SH-SY5Y (cell line): ENCODE results near the gene GRN.

Source experiments
- GATA2 ChIP-seq: IDR thresholded peaks from 2 replicates; pipeline ENCODE4 v1.6.1; 2011; ENCODE audit warnings: mild to moderate bottlenecking, low read depth, low read length
- GATA3 ChIP-seq: IDR thresholded peaks from 2 replicates; pipeline ENCODE4 v1.6.1; 2011; ENCODE audit warnings: low read depth, mild to moderate bottlenecking, low read length, moderate library complexity

The GRN gene

GRCh38 chr17:44396946-44397345 lies 51.8 kb downstream of the GRN start:
- no peak for TF ChIP-seq GATA3
- TF ChIP-seq GATA2 = no peak

DNA sequence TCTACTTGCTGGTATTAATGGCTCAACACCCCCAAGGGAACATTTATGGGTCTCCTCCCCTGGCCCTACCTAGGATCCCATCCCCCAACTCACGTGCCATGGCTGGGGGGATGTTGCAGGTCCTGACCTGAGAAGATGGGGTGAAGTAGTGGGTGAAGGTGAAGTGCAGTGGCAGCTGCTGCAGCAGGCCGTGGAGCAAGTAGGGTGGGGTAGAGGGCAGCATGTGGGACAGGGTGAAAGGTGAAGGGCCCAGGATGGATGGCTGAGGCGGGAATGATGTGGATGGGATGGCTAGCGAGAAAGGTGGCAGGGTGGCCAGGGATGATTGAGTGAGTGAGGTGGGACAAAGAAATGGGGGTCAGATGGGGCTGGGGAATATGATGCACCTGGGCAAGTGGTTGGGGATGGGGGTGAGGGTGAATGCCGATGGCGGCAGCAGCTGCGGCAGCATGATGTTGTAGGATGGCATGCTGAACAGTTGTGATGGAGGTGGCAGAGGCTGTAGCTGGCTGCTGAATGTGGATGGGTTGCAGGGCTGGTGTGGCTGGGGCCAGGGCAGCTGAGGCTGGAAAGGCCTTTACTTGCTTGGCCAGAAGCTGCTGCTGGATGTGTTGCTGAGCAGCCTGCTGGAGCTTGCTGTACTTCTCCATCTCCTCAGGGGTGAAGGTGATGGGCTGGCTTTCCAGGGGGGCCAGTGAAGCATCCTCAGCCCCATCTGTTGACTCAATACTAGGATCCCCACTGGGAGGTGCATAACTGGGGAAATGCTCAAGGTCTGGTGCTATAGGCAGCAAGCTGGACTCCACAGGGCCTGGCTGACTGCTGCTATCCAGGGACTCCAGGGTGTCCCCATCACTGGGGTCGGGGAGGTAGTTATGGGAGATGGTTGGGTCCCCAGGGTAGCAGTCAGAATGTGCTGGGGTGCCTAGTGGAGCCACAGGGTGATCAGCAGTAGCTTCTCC lies 52.7 kb downstream of the GRN start:
- TF ChIP-seq GATA3 (no peak), GATA2 (no peak)

- TF ChIP-seq GATA3 (no peak), GATA2 (no peak)
Measured at GRCh38 chr17:44398692-44399691, 53.9 kb downstream of the GRN start.

GRCh38 chr17:44400226-44400847 lies 55.2 kb downstream of the GRN start:
- no peak for TF ChIP-seq GATA3
- TF ChIP-seq GATA2 = no peak
